MCF 10A (cell line): ENCODE results near the gene LMTK2. TPM values are rescaled to one million over a fixed set of nuclear protein-coding genes. Genes with fewer than 3 reads are reported as not detected.

Source experiments
- BruUV-seq: library from RNA; stranded (reverse); fragments of 400-500 nt; replicated peaks from 2 replicates; lab custom pipeline; 2021; lab: Mats Ljungman, UMichigan
- CTCF ChIA-PET: fragments of 300-600 bp; sonication (Branson Sonifier 250); formaldehyde crosslinking; extraction: SDS; loops from one replicate; lab custom pipeline; 2021; ENCODE audit warnings: antibody characterized with exemption, inconsistent platforms; lab: Yijun Ruan, JAX
- POLR2A ChIA-PET: fragments of 300-600, 350-650 bp; sonication (Branson Sonifier 250); formaldehyde crosslinking; extraction: SDS; loops from one replicate; lab custom pipeline; 2020; ENCODE audit warnings: antibody characterized with exemption, inconsistent platforms; lab: Yijun Ruan, JAX
- DNase-seq: peaks from one replicate; pipeline ENCODE4 v3.0.0-alpha.2; 2018; ENCODE audit not compliant: unreplicated experiment
- H3K27ac Mint-ChIP-seq: one replicate; pipeline ENCODE4 v1.8.0; 2022; ENCODE audit warnings: mild to moderate bottlenecking, low read depth, mixed read lengths; ENCODE audit not compliant: unreplicated experiment
- H3K27me3 Mint-ChIP-seq: one replicate; pipeline ENCODE4 v1.8.0; 2022; ENCODE audit warnings: mixed read lengths; ENCODE audit not compliant: insufficient read depth, unreplicated experiment
- H3K36me3 Mint-ChIP-seq: one replicate; pipeline ENCODE4 v1.8.0; 2022; ENCODE audit warnings: mild to moderate bottlenecking, moderate library complexity, mixed read lengths; ENCODE audit not compliant: insufficient read depth, unreplicated experiment
- H3K4me1 Mint-ChIP-seq: one replicate; pipeline ENCODE4 v1.8.0; 2022; ENCODE audit warnings: mixed read lengths; ENCODE audit not compliant: insufficient read depth, unreplicated experiment
- H3K4me3 Mint-ChIP-seq: one replicate; pipeline ENCODE4 v1.8.0; 2022; ENCODE audit warnings: mild to moderate bottlenecking, moderate library complexity, mixed read lengths; ENCODE audit not compliant: unreplicated experiment
- H3K9me3 Mint-ChIP-seq: one replicate; pipeline ENCODE4 v1.8.0; 2022; ENCODE audit warnings: mixed read lengths; ENCODE audit not compliant: unreplicated experiment
- intact Hi-C: fragments of 100-400 bp; cut with micrococcal nuclease; formaldehyde crosslinking; loops from 2 replicates; pipeline ENCODE4 v1.14.1; 2022
- total RNA-seq: library from RNA; stranded (reverse); gene quantifications from 2 replicates; pipeline ENCODE4 v1.2.3, GENCODE V29; 2022
- TF ChIP-seq, protein P1 (sequence below): fragments of 200-600 bp; IDR thresholded peaks from one replicate; pipeline ENCODE4 v1.8.0; 2022; ENCODE audit warnings: antibody characterized with exemption, mild to moderate bottlenecking; ENCODE audit not compliant: unreplicated experiment

LMTK2 gene
- total RNA-seq, 1 experiment from 2014 or later: 16.8 TPM

DNA sequence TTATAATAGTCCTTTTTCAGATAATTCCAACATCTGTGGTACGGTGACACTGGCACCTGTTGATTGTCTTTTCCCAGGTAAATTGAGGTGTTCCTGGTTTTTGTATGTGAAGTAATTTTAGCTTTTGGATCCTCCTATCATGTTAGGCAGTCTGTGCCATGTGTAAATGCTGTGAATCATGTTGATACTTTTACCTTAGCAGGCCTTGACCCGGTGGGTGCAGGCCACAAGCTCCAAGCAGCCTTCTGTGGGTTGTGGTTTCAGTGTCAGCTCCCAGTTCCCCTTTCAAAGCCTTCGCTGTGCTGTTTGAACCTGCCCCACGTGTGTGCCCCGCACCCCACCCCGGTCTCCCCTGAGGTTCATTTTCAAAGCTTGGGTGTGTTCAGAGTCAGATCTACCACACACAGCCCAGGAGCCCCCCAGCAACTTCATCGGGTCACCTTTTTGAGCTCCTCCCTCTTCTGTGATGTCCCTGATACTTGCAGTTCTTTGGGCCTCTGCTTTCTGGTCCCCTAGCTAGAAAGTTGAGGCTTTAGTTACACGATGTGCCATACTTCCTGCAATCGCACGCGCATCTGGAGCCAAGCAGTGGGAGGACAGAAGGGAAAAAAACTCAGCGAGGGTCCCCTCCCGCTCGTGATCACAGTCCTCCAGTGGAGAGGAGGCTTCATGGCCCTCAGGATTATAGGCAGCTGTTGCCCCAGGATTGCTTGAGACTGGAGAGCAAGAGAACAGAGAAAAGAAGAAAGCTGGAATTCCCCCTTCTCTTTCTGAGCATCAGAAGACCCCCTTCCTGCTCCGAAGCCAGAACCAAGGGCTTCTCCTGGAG, 95.9 kb downstream of the LMTK2 start:
- TF ChIP-seq, protein P1, sequence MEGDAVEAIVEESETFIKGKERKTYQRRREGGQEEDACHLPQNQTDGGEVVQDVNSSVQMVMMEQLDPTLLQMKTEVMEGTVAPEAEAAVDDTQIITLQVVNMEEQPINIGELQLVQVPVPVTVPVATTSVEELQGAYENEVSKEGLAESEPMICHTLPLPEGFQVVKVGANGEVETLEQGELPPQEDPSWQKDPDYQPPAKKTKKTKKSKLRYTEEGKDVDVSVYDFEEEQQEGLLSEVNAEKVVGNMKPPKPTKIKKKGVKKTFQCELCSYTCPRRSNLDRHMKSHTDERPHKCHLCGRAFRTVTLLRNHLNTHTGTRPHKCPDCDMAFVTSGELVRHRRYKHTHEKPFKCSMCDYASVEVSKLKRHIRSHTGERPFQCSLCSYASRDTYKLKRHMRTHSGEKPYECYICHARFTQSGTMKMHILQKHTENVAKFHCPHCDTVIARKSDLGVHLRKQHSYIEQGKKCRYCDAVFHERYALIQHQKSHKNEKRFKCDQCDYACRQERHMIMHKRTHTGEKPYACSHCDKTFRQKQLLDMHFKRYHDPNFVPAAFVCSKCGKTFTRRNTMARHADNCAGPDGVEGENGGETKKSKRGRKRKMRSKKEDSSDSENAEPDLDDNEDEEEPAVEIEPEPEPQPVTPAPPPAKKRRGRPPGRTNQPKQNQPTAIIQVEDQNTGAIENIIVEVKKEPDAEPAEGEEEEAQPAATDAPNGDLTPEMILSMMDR: no peak
- intact Hi-C loops: no loop called here
- H3K27me3 Mint-ChIP-seq: no peaks in the 10 kb centered on the region
- ChIA-PET POLR2A (interaction anchor here (0.7 kb wide), 1 partner anchor 26 kb away, joined by 3 read pairs; no protein-coding TSS in a partner anchor), CTCF (interaction anchor here (0.7 to 1.5 kb wide), 3 partner anchors 19 to 141 kb away, joined by 3 to 5 read pairs (median 3); no protein-coding TSS in a partner anchor)
- H3K4me3 Mint-ChIP-seq: no peak overlapping the region
- no peak for DNase-seq
- peaks cover 28% of the 10 kb centered on the region for H3K36me3 Mint-ChIP-seq
- BruUV-seq: no TSS peak
- H3K4me1 Mint-ChIP-seq: no peaks in the 10 kb centered on the region
- H3K27ac Mint-ChIP-seq: peak overlapping the region; percentile 5
- no peaks in the 10 kb centered on the region for H3K9me3 Mint-ChIP-seq

DNA sequence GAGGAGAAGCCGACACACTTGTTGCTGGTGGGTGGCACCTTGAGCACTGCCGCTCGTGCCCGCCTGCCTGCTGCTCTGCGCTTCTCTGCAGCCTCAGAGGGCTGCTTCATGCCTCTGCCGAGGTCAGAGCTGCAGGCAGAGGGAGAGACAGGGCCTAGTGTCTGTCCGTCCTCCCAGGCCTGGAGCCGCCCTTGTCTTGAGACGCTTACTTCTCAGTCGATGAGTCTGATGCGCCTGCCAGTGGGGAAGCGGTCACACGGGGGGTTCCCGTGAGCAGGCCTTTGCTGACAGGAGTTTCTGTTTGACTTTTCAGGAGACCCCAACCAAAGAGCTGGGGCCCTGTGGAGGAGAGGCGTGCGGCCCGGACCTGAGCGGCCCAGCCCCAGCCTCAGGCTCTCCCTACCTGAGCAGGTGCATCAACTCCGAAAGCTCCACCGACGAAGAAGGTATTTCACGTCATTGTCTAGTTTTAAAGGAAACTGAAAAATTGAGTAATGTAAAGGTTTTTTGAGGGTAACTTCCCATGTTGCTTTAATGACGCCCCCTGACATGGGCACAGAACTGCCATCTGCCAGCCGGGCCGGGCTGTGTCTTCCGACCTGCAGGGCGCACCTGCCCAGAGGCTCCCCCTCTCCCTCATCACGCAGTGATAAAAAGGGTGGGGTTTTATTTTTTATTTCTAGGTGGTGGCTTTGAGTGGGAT, 96.8 kb downstream of the LMTK2 start:
- DNase-seq: no peak
- H3K4me1 Mint-ChIP-seq: no peaks in the 10 kb centered on the region
- CTCF ChIA-PET: interaction anchor here (0.6 to 1.5 kb wide), 2 partner anchors 35 to 559 kb away, joined by 3 read pairs; no protein-coding TSS in a partner anchor
- H3K27me3 Mint-ChIP-seq: no peaks in the 10 kb centered on the region
- POLR2A ChIA-PET: interaction anchor here (0.6 kb wide), 1 partner anchor 661 kb away, joined by 3 read pairs; no protein-coding TSS in a partner anchor
- H3K4me3 Mint-ChIP-seq: no peak overlapping the region
- H3K9me3 Mint-ChIP-seq: no peaks in the 10 kb centered on the region
- BruUV-seq: no TSS peak
- TF ChIP-seq, protein P1: no peak
- intact Hi-C loops: no loop called here
- H3K27ac Mint-ChIP-seq: no peak overlapping the region
- peaks cover 31% of the 10 kb centered on the region for H3K36me3 Mint-ChIP-seq

DNA sequence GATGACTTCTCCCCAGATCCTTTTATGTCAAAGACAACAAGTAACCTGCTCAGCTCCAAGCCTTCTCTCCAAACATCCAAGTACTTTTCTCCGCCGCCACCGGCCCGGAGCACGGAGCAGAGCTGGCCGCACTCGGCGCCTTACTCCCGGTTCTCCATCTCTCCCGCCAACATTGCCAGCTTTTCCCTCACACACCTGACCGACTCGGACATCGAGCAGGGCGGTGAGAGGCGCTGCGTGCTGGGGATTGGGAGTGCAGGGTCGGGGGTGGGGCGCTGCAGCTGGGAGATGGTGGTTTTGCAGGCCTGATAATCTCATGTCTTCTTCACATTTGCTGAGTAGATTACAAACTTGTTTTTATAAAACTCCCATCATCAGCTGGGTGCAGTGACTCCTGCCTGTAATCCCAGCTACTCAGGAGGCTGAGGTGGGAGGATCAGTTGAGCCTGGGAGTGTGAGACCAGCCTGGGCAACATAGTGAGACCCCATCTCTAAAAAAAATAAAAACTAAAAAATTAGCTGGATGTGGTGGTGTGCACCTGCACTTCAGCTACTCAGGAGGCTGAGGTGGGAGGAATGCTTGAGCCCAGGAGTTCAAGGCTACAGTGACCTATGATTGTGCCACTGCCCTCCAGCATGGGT, 97.4 kb downstream of the LMTK2 start:
- no peaks in the 10 kb centered on the region for H3K9me3 Mint-ChIP-seq
- H3K4me3 Mint-ChIP-seq: no peak overlapping the region
- ChIA-PET CTCF (interaction anchor here (0.6 to 1.5 kb wide), 2 partner anchors 36 to 558 kb away, joined by 3 read pairs; no protein-coding TSS in a partner anchor), POLR2A (interaction anchor here (0.6 kb wide), 1 partner anchor 660 kb away, joined by 3 read pairs; no protein-coding TSS in a partner anchor)
- BruUV-seq: no TSS peak
- H3K36me3 Mint-ChIP-seq: peaks cover 31% of the 10 kb centered on the region
- H3K27me3 Mint-ChIP-seq: no peaks in the 10 kb centered on the region
- no peaks in the 10 kb centered on the region for H3K4me1 Mint-ChIP-seq
- DNase-seq: no peak
- H3K27ac Mint-ChIP-seq: no peak overlapping the region
- TF ChIP-seq, protein P1: no peak
- intact Hi-C loops: no loop called here

DNA sequence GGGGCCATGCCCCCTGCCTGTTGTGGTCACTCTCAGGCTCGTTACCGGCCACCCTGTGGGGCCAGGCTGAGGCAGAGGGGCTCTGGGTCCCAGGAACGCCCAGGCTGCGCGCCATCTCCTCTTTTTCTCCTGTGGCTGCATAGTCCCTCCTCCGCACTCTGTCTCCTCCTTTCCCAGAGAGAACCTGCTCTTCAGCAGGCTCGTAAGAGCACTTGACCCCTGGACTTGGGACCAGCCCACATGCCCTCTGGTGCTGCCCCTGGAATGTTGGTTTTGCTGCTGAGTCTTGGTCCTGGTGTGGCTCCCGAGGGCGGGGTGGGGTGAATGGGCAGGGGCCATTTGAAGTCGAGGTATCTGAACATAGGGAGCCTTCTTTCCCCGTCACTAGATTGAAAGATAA, 98.0 kb downstream of the LMTK2 start:
- ChIA-PET CTCF (no interaction called here), POLR2A (no interaction called here)
- Mint-ChIP-seq H3K27me3 (no peaks in the 10 kb centered on the region), H3K27ac (no peak overlapping the region), H3K4me1 (no peaks in the 10 kb centered on the region), H3K4me3 (no peak overlapping the region), H3K36me3 (peaks cover 31% of the 10 kb centered on the region), H3K9me3 (no peaks in the 10 kb centered on the region)
- intact Hi-C loops: no loop called here
- TF ChIP-seq, protein P1: no peak
- no peak for DNase-seq
- BruUV-seq: no TSS peak
